ENCODE results near the gene SEC24B. TPM values are rescaled to one million over a fixed set of nuclear protein-coding genes. Genes with fewer than 3 reads are reported as not detected.
"Not testable (repeated sequence)": the region's sequence is repeated elsewhere in the genome, so short reads cannot be mapped to it uniquely, and the experiment has no call there.

Gene SEC24B
- total and polyA plus RNA-seq, 4 donors = 7.3 to 40.8 (median 24.7) TPM

DNA sequence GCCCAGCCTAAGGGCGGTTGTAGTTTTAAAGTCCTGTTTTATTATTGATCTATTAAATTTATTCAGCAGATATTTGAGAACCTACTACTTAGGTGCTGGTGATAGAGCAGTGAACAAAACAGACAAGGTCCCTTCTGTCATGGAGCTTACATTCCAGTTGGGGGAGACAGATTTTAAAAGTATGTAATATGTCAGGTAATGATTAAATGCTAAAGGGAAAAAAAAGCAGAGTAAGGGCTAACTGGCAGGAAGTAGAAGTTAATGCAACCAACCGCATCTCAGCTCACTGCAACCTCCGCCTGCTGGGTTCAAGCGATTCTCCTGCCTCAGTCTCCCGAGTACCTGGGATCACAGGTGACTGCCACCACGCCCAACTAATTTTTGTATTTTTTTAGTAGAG is 118.6 kb downstream of the SEC24B start:
- Histone ChIP-seq H3K4me3 (ENCODE audit: low read length in 2 of 2) (no peak overlapping the region), H3K27me3 (ENCODE audit: control insufficient read depth in 1 of 2, insufficient read depth in 2 of 2, low read length in 1 of 2) (no peaks in the 10 kb centered on the region), H3K36me3 (ENCODE audit: control insufficient read depth in 1 of 2, insufficient read depth in 2 of 2, low read length in 1 of 2) (peaks cover 0 to 4% of the 10 kb centered on the region in 2 donors), H3K4me1 (ENCODE audit: control insufficient read depth in 1 of 2, insufficient read depth in 2 of 2, low read length in 2 of 2) (no peaks in the 10 kb centered on the region), H3K27ac (ENCODE audit: low read depth in 1 of 2, low read length in 2 of 2) (no peak overlapping the region), H3K9me3 (ENCODE audit: control insufficient read depth, low read length) (no peaks in the 10 kb centered on the region)
- WGBS, 2 donors = 96 to 98% methylated on average over 6 of the region's 6 CpGs
- intact Hi-C loops (cut with DNase I) = no loop called here
- no peak for ATAC-seq (ENCODE audit: low FRiP score)
- no peak for DNase-seq

DNA sequence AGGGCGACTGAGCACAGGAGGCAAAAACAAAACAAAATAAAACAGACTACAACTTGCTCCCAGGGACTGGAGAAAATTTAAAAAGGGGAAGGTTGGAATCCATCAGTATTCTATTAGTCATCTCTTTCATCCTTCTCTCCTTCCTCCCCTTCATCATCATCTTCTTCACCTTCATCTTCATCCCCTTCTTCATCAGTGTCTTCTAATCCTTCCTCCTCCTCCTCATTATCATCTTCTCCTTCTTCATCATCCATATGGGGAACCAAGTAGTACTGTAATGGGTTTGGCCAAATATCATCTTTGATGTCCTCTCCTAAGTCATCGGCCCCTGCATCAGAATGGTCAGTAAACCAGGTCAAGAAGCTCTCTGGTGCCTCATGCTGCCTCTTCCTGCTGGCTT is 119.5 kb downstream of the SEC24B start:
- Histone ChIP-seq H3K4me3 (ENCODE audit: low read length in 2 of 2) (no peak overlapping the region), H3K36me3 (ENCODE audit: control insufficient read depth in 1 of 2, insufficient read depth in 2 of 2, low read length in 1 of 2) (no peaks in the 10 kb centered on the region), H3K9me3 (ENCODE audit: control insufficient read depth, low read length) (no peaks in the 10 kb centered on the region), H3K4me1 (ENCODE audit: control insufficient read depth in 1 of 2, insufficient read depth in 2 of 2, low read length in 2 of 2) (no peaks in the 10 kb centered on the region), H3K27ac (ENCODE audit: low read depth in 1 of 2, low read length in 2 of 2) (no peak overlapping the region), H3K27me3 (ENCODE audit: control insufficient read depth in 1 of 2, insufficient read depth in 2 of 2, low read length in 1 of 2) (no peaks in the 10 kb centered on the region)
- no peak for DNase-seq
- ATAC-seq (ENCODE audit: low FRiP score) = no peak
- WGBS, 2 donors = 98 to 100% methylated on average over 2 of the region's 2 CpGs
- intact Hi-C loops (cut with DNase I) = no loop called here

DNA sequence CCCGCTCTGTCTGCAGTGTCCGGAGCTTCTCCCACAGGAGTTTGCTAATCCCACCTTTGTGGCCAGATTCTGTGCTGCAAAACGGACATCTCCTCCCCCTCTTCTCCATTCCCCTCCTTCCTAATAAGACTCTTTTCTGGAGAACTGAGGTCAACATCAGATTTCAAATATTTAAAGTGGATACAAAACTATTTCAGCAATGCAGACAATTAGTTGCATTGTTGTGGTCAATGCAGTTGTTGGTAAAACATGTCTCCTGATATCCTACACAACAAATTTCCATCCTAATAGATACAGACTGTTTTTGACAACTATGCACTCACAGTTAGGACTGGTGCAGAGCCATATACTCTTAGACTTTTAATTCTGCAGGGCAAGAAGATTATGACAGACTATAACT is 121.4 kb downstream of the SEC24B start:
- no peak overlapping the region for H3K4me3 ChIP-seq (ENCODE audit: low read length in 2 of 2)
- intact Hi-C loops (cut with DNase I) = no loop called here
- ATAC-seq (ENCODE audit: low FRiP score) = no peak
- no peaks in the 10 kb centered on the region for H3K36me3 ChIP-seq (ENCODE audit: control insufficient read depth in 1 of 2, insufficient read depth in 2 of 2, low read length in 1 of 2)
- H3K27ac ChIP-seq (ENCODE audit: low read depth in 1 of 2, low read length in 2 of 2) = no peak overlapping the region
- 89% methylated on average over 3 of the region's 3 CpGs for WGBS, 2 donors
- no peaks in the 10 kb centered on the region for H3K4me1 ChIP-seq (ENCODE audit: control insufficient read depth in 1 of 2, insufficient read depth in 2 of 2, low read length in 2 of 2)
- no peaks in the 10 kb centered on the region for H3K9me3 ChIP-seq (ENCODE audit: control insufficient read depth, low read length)
- no peaks in the 10 kb centered on the region for H3K27me3 ChIP-seq (ENCODE audit: control insufficient read depth in 1 of 2, insufficient read depth in 2 of 2, low read length in 1 of 2)
- no peak for DNase-seq

DNA sequence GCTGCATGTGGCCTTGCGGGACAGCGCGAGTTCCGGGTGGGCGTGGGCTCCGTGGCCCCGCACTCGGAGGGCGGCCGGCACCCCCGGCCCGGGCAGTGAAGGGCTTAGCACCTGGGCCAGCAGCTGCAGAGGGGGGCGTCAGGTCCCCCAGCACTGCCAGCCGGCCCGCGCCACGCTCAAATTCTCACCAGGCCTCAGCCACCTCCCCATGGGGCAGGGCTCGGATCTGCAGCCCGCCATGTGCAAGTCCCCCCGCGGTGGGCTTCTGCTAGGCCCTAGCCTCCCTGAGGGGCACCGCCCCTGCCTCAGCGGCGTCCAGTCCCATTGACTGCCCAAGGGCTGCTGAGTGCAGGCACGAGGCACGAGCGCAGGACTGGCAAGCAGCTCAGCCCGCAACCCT is 123.8 kb downstream of the SEC24B start:
- intact Hi-C loops (cut with DNase I) = no loop called here

DNA sequence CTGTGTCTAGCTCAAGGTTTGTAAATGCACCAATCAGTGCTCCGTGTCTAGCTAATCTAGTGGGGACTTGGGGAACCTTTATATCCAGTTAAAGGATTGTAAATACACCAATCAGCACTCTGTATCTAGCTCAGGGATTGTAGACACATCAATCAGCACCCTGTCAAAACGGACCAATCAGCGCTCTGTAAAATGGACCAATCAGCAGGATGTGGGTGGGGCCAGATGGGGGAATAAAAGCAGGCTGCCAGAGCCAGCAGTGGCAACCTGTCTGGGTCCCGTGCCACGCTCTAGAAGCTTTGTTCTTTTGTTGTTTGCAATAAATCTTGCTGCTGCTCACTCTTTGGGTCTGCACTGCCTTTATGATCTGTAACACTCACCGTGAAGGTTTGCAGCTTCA is 124.5 kb downstream of the SEC24B start:
- H3K4me1 ChIP-seq (ENCODE audit: control insufficient read depth in 1 of 2, insufficient read depth in 2 of 2, low read length in 2 of 2); H3K36me3 ChIP-seq (ENCODE audit: control insufficient read depth in 1 of 2, insufficient read depth in 2 of 2, low read length in 1 of 2); intact Hi-C loops (cut with DNase I); H3K27ac ChIP-seq (ENCODE audit: low read depth in 1 of 2, low read length in 2 of 2); H3K27me3 ChIP-seq (ENCODE audit: control insufficient read depth in 1 of 2, insufficient read depth in 2 of 2, low read length in 1 of 2); DNase-seq; H3K9me3 ChIP-seq (ENCODE audit: control insufficient read depth, low read length); H3K4me3 ChIP-seq (ENCODE audit: low read length in 2 of 2); ATAC-seq (ENCODE audit: low FRiP score): not testable (repeated sequence)
- 90 to 94% methylated on average over 6 of the region's 6 CpGs for WGBS, 2 donors

More for the DNA sequence above, 123.8 kb downstream of the SEC24B start:
- 97 to 98% methylated on average over 28 of the region's 28 CpGs for WGBS, 2 donors
- Histone ChIP-seq H3K9me3 (ENCODE audit: control insufficient read depth, low read length) (no peaks in the 10 kb centered on the region), H3K4me3 (ENCODE audit: low read length in 2 of 2) (no peak overlapping the region), H3K4me1 (ENCODE audit: control insufficient read depth in 1 of 2, insufficient read depth in 2 of 2, low read length in 2 of 2) (no peaks in the 10 kb centered on the region), H3K27ac (ENCODE audit: low read depth in 1 of 2, low read length in 2 of 2) (no peak overlapping the region), H3K27me3 (ENCODE audit: control insufficient read depth in 1 of 2, insufficient read depth in 2 of 2, low read length in 1 of 2) (no peaks in the 10 kb centered on the region), H3K36me3 (ENCODE audit: control insufficient read depth in 1 of 2, insufficient read depth in 2 of 2, low read length in 1 of 2) (no peaks in the 10 kb centered on the region)
- DNase-seq (no peak), ATAC-seq (ENCODE audit: low FRiP score) (no peak)

DNA sequence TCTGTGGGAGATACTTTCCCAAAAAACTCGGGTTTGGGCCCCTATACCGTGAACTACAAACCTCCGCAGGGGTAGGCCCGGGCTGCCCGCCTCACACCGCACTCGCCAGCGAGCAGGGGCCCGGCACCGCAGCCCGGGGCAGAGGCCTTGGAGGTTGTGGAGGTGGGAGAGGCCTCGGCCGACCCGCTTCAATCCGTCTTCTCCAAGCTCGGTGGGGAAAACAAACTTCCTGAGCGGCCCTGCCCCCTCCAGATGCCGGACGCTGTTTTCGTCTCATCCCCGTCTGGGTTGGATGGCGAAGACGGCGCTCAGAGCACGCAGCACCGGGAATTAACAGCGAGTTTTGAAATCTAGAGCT is 126.0 kb downstream of the SEC24B start:
- DNase-seq (peak; percentile 57 to 80), ATAC-seq (ENCODE audit: low FRiP score) (peak; percentile 58)
- no peaks in the 10 kb centered on the region for H3K36me3 ChIP-seq (ENCODE audit: control insufficient read depth in 1 of 2, insufficient read depth in 2 of 2, low read length in 1 of 2)
- H3K27me3 ChIP-seq (ENCODE audit: control insufficient read depth in 1 of 2, insufficient read depth in 2 of 2, low read length in 1 of 2) = no peaks in the 10 kb centered on the region
- no peak overlapping the region for H3K27ac ChIP-seq (ENCODE audit: low read depth in 1 of 2, low read length in 2 of 2)
- H3K9me3 ChIP-seq (ENCODE audit: control insufficient read depth, low read length) = no peaks in the 10 kb centered on the region
- intact Hi-C loops (cut with DNase I) = no loop called here
- WGBS, 2 donors = 17 to 21% methylated on average over 27 of the region's 27 CpGs
- no peaks in the 10 kb centered on the region for H3K4me1 ChIP-seq (ENCODE audit: control insufficient read depth in 1 of 2, insufficient read depth in 2 of 2, low read length in 2 of 2)
- H3K4me3 ChIP-seq (ENCODE audit: low read length in 2 of 2) = peak overlapping the region; percentile 50 to 77

DNA sequence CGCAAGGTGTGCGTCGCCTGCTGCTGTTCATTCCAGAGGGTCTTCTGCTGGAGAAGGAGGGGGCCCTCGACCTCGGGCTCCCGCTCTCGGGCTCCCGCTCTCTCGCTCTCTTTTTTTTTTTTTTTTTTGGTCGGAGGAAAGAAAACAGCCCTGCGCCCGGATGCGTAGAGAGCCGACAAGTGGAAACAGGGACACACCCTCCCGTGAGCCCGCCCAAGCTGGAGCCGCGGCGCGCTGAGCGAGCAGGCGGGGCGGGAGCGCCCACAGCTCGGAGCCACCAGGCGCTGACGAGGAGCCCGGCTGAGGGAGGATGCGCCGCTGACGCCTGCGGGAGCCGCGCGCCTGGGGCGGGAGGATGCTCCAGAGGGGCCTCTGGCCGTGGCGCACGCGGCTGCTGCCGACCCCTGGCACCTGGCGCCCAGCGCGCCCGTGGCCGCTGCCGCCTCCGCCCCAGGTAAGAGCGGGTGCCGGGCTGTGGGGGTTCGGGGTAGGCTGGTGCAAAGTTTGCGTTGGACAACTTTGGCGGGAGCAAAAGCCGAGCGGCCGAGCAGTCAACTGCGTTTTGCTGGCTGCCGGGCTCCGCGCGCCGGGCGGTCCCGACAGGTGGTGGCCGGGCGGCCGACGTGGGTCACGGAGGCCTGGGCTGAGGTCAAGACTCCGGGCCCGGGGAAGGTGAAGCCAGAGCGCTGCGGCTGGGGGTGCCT is 126.5 kb downstream of the SEC24B start, which contains the start of gene MCUB:
Gene MCUB, plus strand, starts transcription at position 264 of the 704 bp plus-strand sequence. Its CDS starts 92 bp downstream, at position 356.
- peak; percentile 93 to 95 for DNase-seq
- H3K27ac ChIP-seq (ENCODE audit: low read depth in 1 of 2, low read length in 2 of 2) = no peak within 1 kb of the TSS
- intact Hi-C loops (cut with DNase I) = loop anchor here in 1 of 2 donors (10.0 kb wide), 1 partner anchor 125 kb away; the partner anchor contains the start of gene SEC24B
- no peaks in the 10 kb centered on the region for H3K27me3 ChIP-seq (ENCODE audit: control insufficient read depth in 1 of 2, insufficient read depth in 2 of 2, low read length in 1 of 2)
- no peaks in the 10 kb centered on the region for H3K9me3 ChIP-seq (ENCODE audit: control insufficient read depth, low read length)
- H3K36me3 ChIP-seq (ENCODE audit: control insufficient read depth in 1 of 2, insufficient read depth in 2 of 2, low read length in 1 of 2) = no peaks in the 10 kb centered on the region
- peak within 1 kb of the TSS; percentile 50 to 77 for H3K4me3 ChIP-seq (ENCODE audit: low read length in 2 of 2)
- ATAC-seq (ENCODE audit: low FRiP score) = peak; percentile 95
- WGBS, 2 donors = 0 to 1% methylated on average over 51 to 73 of the region's 73 CpGs
- H3K4me1 ChIP-seq (ENCODE audit: control insufficient read depth in 1 of 2, insufficient read depth in 2 of 2, low read length in 2 of 2) = no peaks in the 10 kb centered on the region

DNA sequence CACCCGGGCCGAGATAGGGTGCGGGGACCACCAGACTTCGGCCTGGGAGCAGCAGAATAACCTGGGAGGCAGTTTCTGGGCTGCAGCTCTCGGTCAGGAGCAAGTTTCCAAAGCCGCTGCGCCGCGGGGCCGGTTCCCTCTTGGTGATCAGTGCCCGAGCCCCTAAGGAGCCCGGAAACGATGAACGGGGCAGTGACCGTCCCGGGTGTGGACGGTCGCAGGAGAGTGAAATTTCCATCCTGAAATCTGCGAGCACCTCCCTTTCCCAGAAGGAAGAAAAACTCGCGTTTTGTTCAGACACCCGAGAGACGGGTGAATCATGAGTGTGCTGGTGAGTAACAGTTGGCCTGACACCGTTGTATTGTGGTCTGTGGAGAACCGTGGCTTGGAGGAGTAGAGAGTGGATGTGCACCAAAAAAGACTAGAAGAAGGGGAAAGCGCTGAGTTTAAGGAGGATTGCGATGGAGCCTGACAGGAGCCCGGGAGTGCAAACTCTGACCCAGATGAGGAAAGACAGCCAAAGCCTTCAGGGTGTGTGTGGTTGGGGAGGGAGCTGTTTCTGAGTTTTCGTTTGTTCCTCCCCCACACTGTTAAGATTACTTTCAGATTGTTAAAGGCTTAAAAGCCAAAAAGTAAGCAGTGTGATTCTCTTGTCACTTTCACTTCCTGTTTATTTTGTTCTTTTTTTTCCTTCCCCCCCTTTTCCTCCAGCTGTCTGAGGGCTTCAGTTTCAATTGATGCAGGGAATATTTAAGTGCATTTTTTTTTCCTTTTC is 127.3 kb downstream of the SEC24B start:
- Histone ChIP-seq H3K27ac (ENCODE audit: low read depth in 1 of 2, low read length in 2 of 2) (no peak overlapping the region), H3K4me3 (ENCODE audit: low read length in 2 of 2) (peak overlapping the region; percentile 50 to 77), H3K9me3 (ENCODE audit: control insufficient read depth, low read length) (no peaks in the 10 kb centered on the region), H3K36me3 (ENCODE audit: control insufficient read depth in 1 of 2, insufficient read depth in 2 of 2, low read length in 1 of 2) (no peaks in the 10 kb centered on the region), H3K27me3 (ENCODE audit: control insufficient read depth in 1 of 2, insufficient read depth in 2 of 2, low read length in 1 of 2) (no peaks in the 10 kb centered on the region), H3K4me1 (ENCODE audit: control insufficient read depth in 1 of 2, insufficient read depth in 2 of 2, low read length in 2 of 2) (no peaks in the 10 kb centered on the region)
- intact Hi-C loops (cut with DNase I) = loop anchor here in 1 of 2 donors (10.0 kb wide), 1 partner anchor 126 kb away; the partner anchor contains the start of gene SEC24B
- ATAC-seq (ENCODE audit: low FRiP score) = peak; percentile 88
- 0% methylated on average over 29 of the region's 29 CpGs for WGBS, 2 donors
- peak; percentile 69 to 85 for DNase-seq
